Dermis lymphatic vessel endothelial cell (primary cell): ENCODE measurements around the gene CBFA2T3. TPM values are rescaled to one million over a fixed set of nuclear protein-coding genes. Genes with fewer than 3 reads are reported as not detected.

Experiments
- total RNA-seq: library from RNA; depleted of rRNA; stranded (reverse); fragments of >200 nt; gene quantifications from 2 replicates; pipeline ENCODE4 v1.2.1, GENCODE V29; 2014

Gene CBFA2T3
- total RNA-seq, result under 0.01 TPM in 1 of 2 replicates, not detected in the other

GRCh38 chr16:88977018-88977811, at the start of gene CBFA2T3:
Gene CBFA2T3 (minus strand): TSS chr16:88977207. CDS start chr16:88976807, 400 bp downstream.

DNA sequence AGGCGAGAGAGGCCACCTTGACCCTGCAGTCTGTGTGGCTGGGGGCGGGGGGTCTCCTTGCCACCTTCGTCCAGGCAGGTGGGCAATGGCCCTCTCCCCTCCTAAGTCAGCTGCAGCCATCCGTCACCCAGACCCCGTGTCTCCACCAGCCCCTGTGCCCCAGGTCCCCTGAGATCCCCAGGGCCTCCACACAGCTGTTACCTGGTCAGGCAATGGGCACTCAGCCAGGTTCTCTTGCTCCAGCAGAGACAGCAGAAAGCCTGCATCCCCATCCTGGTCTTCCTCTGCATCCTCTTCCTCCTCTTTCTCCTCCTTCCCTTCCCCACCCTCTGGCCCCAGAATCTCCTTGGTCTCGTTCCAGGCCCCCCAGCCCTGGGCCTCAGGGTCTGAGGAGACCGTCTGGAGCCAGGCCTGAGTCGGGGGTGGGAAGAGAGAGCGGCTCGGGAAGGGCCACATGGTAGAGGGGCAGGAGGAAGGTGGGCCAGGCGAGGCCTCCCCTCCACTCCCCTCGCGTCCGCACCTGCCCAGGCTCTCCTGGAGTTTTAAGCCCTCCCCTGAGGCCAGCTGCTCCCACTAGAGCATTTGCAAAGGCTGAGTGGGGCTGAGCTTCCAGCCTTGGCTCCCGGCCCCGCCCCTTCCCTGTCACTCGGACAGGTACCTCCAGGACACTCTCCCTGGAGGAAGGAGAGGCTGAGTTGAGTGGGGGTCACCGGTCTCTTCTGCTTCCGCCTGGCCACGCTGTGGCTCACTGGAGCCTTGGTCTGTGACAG, 110.7 kb downstream of the CBFA2T3 start, which contains the start of gene PABPN1L:
PABPN1L (minus strand) TSS at position 510 of the 770 bp plus-strand sequence; CDS start at position 456, 54 bp downstream.

DNA sequence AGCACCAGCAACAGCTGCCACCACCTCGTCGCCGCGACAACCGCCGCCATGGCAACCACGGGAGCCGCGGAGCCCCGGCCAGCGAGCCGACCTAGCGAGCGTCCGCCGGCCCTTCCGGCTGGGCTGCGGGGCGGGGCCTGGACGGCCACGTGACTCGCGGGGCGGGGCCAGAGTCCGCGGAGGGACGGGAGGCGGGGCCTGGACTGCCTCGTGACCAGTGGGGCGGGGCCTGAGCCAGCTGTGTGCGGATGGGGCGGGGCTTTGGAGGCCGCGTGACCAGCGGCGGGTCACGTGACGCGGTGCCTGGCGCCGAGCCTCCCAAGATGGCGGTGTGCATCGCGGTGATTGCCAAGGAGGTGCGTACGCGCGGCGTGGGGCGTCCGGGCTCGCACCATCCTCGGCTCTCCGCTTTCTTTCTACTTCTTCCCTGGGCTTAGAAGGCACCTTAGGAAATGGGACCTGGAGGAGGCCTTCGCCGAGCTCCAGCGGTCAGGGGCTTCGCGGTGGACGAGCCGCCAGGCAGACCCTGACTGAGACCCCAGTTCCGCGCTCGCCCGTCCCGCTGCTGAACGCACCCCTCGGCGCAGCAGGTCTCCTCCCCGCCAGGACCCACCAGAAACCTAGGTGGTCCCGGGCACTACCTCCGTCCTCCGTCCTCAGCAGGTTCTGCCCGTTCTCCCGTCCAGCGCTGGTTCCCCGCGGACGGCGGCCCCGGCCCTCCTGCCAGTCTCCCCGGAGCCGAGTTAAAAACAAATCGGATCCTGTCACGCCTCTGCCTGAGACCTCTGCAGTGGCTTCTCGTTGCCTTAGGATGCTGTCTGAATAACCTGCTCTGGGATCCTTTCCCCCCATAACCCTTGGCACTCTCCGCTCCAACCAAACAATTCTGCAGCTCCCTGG, 119.9 kb downstream of the CBFA2T3 start, which contains the start of the genes GALNS and TRAPPC2L:
GALNS (minus strand) TSS at position 120 of the 900 bp plus-strand sequence; CDS start at position 50, 70 bp downstream.
TRAPPC2L (plus strand) TSS at position 300 of the 900 bp plus-strand sequence; CDS start at position 324, 24 bp downstream.

Other genes starting within 250 kb of the CBFA2T3 start
- 309 and 321 TPM in 2 replicates for gene PIEZO1, start 192.0 kb downstream of the CBFA2T3 start, total RNA-seq
- 0.77 and 0.98 TPM in 2 replicates for gene CDT1, start 173.4 kb downstream of the CBFA2T3 start, total RNA-seq
- 67.5 and 72.0 TPM in 2 replicates for gene APRT, start 165.3 kb downstream of the CBFA2T3 start, total RNA-seq
- 11.2 and 15.6 TPM in 2 replicates for gene GALNS, start 120.3 kb downstream of the CBFA2T3 start, total RNA-seq
- 31.5 and 38.0 TPM in 2 replicates for gene TRAPPC2L, start 120.1 kb downstream of the CBFA2T3 start, total RNA-seq
- not detected in 2 replicates for gene PABPN1L, start 110.5 kb downstream of the CBFA2T3 start, total RNA-seq
- gene ACSF3, start 116.6 kb upstream of the CBFA2T3 start, total RNA-seq, result 17.8 and 21.4 TPM in 2 replicates
- 0.11 TPM in 1 of 2 replicates, not detected in the other for gene CDH15, start 194.5 kb upstream of the CBFA2T3 start, total RNA-seq
- 0.22 TPM in 1 of 2 replicates, not detected in the other for gene SLC22A31, start 223.3 kb upstream of the CBFA2T3 start, total RNA-seq
- 11.9 and 13.4 TPM in 2 replicates for gene ZNF778, start 240.5 kb upstream of the CBFA2T3 start, total RNA-seq